Measurements from ENCODE around the gene CACNA1H.

DNA sequence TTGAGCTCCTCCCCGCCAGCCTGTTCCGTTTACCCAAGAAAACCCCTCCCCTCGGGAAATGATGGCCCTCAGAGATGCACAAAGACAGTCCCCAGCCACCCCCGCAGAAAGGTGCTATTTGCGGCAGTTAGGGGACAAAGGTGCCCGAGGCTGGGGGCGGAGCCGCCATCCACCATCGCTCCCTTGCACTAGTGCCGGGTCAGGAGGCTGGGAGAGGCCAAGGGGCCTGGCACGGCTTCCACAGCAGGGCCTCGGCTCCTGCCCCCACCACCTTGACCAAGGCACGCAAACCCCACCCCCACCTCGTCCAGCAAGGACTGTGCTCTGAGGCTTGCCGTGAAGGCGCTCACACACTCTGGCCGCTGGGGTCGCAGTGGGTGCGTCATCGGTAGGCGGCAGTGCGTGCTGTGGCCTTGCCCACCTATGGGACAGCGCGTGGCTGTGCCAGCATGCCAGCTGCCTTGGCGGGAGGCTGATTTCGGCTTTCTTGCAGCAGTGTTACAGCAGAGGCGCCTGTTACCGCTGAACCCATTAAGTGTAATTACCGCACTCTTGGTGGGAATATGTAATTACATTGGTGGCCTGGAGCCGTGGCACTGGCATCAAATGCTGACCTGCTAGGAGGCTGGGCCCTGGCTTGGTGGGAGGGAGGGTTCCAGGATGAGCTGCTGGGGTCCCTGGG is 40.4 kb downstream of the CACNA1H start:
- TF ChIP-seq CTCF (IDR thresholded peaks at IDR 0.05) (peak; percentile 18; the same call in 1 of the 2 replicates), POLR2AphosphoS5 (IDR thresholded peaks at IDR 0.05; ENCODE audit: low read depth, low read length) (no peak), SIN3A (IDR thresholded peaks at IDR 0.05; ENCODE audit: borderline replicate concordance, insufficient read depth, low read depth, low read length) (no peak)
